CD4-positive, alpha-beta T cell treated with Interleukin-15 for 1 hour (primary cell): ENCODE results near the gene CEP350.

ENCODE experiments used
- DNase-seq: peaks from one replicate; pipeline ENCODE4 v3.0.0-alpha.2; 2020

CEP350 gene

GRCh38 chr1:180065408-180065807 is 110.8 kb downstream of the CEP350 start:
- DNase-seq, result no peak

GRCh38 chr1:180066150-180066549 is 111.5 kb downstream of the CEP350 start:
- DNase-seq, result no peak

- no peak for DNase-seq
These were observed 115.7 kb downstream of the CEP350 start for GRCh38 chr1:180070286-180070685.

GRCh38 chr1:180071759-180072158 is 117.1 kb downstream of the CEP350 start:
- DNase-seq, result no peak

- no peak for DNase-seq
These were observed 125.8 kb downstream of the CEP350 start for GRCh38 chr1:180080439-180080838.

GRCh38 chr1:180081474-180081873 is 126.9 kb downstream of the CEP350 start:
- DNase-seq, result no peak

GRCh38 chr1:180083164-180083563 is 128.6 kb downstream of the CEP350 start:
- DNase-seq, result no peak

- no peak for DNase-seq
These were observed 130.3 kb downstream of the CEP350 start for GRCh38 chr1:180084867-180085266.

- no peak for DNase-seq
These were observed 130.7 kb downstream of the CEP350 start for GRCh38 chr1:180085331-180085730.

- no peak for DNase-seq
These were observed 138.5 kb downstream of the CEP350 start for GRCh38 chr1:180092931-180093650.

- no peak for DNase-seq
These were observed 140.2 kb downstream of the CEP350 start for GRCh38 chr1:180094705-180095295.

GRCh38 chr1:180096584-180097325 is 142.1 kb downstream of the CEP350 start:
- DNase-seq, result no peak

GRCh38 chr1:180097326-180097605 is 142.7 kb downstream of the CEP350 start:
- no peak for DNase-seq

GRCh38 chr1:180101411-180101810 is 146.8 kb downstream of the CEP350 start:
- DNase-seq, result no peak

GRCh38 chr1:180103819-180104218 is 149.2 kb downstream of the CEP350 start:
- no peak for DNase-seq

- DNase-seq, result no peak
These were observed 157.5 kb downstream of the CEP350 start for GRCh38 chr1:180112091-180112490.

GRCh38 chr1:180112984-180113647 is 158.5 kb downstream of the CEP350 start:
- DNase-seq, result no peak

- no peak for DNase-seq
These were observed 159.9 kb downstream of the CEP350 start for GRCh38 chr1:180114396-180114945.

GRCh38 chr1:180116964-180117763 is 162.6 kb downstream of the CEP350 start:
- no peak for DNase-seq

- no peak for DNase-seq
These were observed 163.1 kb downstream of the CEP350 start for GRCh38 chr1:180117764-180118116.

GRCh38 chr1:180119837-180120236 is 165.2 kb downstream of the CEP350 start:
- DNase-seq, result no peak

- no peak for DNase-seq
These were observed 168.9 kb downstream of the CEP350 start for GRCh38 chr1:180123463-180123936.

GRCh38 chr1:180130651-180131050 is 176.0 kb downstream of the CEP350 start:
- DNase-seq, result no peak
